ENCODE measurements around the gene PLEKHA7.

DNA sequence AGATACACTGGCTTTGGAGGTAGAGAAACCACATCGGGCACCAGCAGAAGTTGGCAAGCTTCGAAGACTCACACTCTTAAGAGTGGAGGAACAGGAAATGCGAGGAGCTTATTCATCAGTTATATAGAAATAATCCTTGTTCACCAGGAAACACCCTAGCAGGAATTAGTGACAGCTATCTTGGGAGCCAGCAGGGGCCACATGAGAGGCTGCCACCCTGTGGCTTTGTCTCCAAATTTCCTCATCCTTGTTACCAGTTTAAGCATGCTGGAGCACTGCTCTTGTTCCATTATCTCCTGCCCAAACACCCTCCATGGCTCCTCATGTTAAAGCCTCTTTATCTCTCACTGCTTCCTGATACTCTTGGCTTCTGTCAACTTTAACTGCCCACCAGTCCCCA lies 131.0 kb downstream of the PLEKHA7 start:
- TF ChIP-seq, protein P1, sequence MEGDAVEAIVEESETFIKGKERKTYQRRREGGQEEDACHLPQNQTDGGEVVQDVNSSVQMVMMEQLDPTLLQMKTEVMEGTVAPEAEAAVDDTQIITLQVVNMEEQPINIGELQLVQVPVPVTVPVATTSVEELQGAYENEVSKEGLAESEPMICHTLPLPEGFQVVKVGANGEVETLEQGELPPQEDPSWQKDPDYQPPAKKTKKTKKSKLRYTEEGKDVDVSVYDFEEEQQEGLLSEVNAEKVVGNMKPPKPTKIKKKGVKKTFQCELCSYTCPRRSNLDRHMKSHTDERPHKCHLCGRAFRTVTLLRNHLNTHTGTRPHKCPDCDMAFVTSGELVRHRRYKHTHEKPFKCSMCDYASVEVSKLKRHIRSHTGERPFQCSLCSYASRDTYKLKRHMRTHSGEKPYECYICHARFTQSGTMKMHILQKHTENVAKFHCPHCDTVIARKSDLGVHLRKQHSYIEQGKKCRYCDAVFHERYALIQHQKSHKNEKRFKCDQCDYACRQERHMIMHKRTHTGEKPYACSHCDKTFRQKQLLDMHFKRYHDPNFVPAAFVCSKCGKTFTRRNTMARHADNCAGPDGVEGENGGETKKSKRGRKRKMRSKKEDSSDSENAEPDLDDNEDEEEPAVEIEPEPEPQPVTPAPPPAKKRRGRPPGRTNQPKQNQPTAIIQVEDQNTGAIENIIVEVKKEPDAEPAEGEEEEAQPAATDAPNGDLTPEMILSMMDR (CRISPR knock-in tag; IDR thresholded peaks at IDR 0.05) = no peak; the same call in 1 of the 2 replicates
- TF ChIP-seq ZZZ3 (CRISPR knock-in tag; IDR thresholded peaks at IDR 0.05; ENCODE audit: borderline replicate concordance) (no peak), SRF (IDR thresholded peaks at IDR 0.05; ENCODE audit: low read depth, low read length) (no peak), MZF1 (CRISPR knock-in tag; IDR thresholded peaks at IDR 0.05; ENCODE audit: borderline replicate concordance) (no peak), REST (IDR thresholded peaks at IDR 0.05; ENCODE audit: borderline replicate concordance in 1 of 2, low read depth in 1 of 2, low read length in 2 of 2) (no peak), ZNF274 (CRISPR knock-in tag; IDR thresholded peaks at IDR 0.05) (no peak), SP1 (IDR thresholded peaks at IDR 0.05) (no peak), SP1 (CRISPR knock-in tag; IDR thresholded peaks at IDR 0.05) (no peak), ZNF530 (CRISPR knock-in tag; IDR thresholded peaks at IDR 0.05; ENCODE audit: low read depth) (no peak), MIER2 (CRISPR knock-in tag; IDR thresholded peaks at IDR 0.05) (no peak)
- TF ChIP-seq, protein P2, sequence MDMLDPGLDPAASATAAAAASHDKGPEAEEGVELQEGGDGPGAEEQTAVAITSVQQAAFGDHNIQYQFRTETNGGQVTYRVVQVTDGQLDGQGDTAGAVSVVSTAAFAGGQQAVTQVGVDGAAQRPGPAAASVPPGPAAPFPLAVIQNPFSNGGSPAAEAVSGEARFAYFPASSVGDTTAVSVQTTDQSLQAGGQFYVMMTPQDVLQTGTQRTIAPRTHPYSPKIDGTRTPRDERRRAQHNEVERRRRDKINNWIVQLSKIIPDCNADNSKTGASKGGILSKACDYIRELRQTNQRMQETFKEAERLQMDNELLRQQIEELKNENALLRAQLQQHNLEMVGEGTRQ (IDR thresholded peaks at IDR 0.05; ENCODE audit: low read depth, low read length) = no peak
- TF ChIP-seq, protein P2 (CRISPR knock-in tag; IDR thresholded peaks at IDR 0.05; ENCODE audit: borderline replicate concordance) = no peak
